ENCODE results near the gene GRAP2. TPM values are rescaled to one million over a fixed set of nuclear protein-coding genes. Genes with fewer than 3 reads are reported as not detected.

GRAP2 gene
- polyA plus RNA-seq, 3 donors, result 0.05 to 4.2 (median 0.97) TPM

DNA sequence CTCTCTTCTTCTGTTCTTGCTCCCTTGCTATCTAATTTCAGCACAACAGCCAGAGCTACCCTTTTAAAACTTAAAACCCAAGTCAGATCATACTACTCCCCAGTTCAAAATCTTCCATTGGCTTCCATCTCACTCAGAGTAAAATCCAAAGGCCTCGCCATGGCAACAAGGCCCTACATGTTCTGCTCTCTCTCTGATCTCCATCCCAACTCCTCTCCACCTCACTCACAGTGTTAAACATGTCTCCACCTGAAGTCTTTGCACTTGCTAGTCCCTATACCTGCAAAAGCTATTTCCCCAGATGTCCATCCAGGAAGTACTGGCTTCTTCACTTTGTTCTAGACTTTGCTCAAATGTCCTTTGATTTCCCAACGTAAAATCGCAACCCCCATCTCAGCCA, 3.0 kb upstream of the GRAP2 start:
- H3K9me3 ChIP-seq (replicated peaks in 1 of 2; ENCODE audit: control insufficient read depth in 1 of 2, insufficient read depth in 1 of 2, low read length in 2 of 2), result no peaks in the 10 kb centered on the region
- no peak overlapping the region for H3K27ac ChIP-seq (ENCODE audit: low read depth in 1 of 2, low read length in 2 of 2)
- H3K36me3 ChIP-seq (replicated peaks in 1 of 2; ENCODE audit: control insufficient read depth in 1 of 2, insufficient read depth in 2 of 2, low read length in 2 of 2), result no peaks in the 10 kb centered on the region
- Mint-ChIP-seq H3K9me3 (peaks cover 0 to 5% (median 0%) of the 10 kb centered on the region in 7 donors), H3K27me3 (ENCODE audit: low read depth in 3 of 3) (no peaks in the 10 kb centered on the region), H3K4me1 (peaks cover 32% of the 10 kb centered on the region), H3K27ac (no peak overlapping the region), H3K4me3 (no peak overlapping the region), H3K36me3 (no peaks in the 10 kb centered on the region)
- no peaks in the 10 kb centered on the region for H3K79me2 ChIP-seq (ENCODE audit: insufficient read depth, low read length)
- H4K20me1 ChIP-seq (ENCODE audit: insufficient read depth, low read length), result no peaks in the 10 kb centered on the region
- no peak overlapping the region for H3K9ac ChIP-seq (ENCODE audit: insufficient read depth, low read length, poor library complexity, severe bottlenecking)
- intact Hi-C loops (cut with micrococcal nuclease), result no loop called here
- H3K4me1 ChIP-seq (ENCODE audit: control insufficient read depth in 1 of 2, insufficient read depth in 2 of 2, low read length in 2 of 2), result peaks cover 32 to 41% of the 10 kb centered on the region in 2 donors
- WGBS (ENCODE audit: insufficient coverage), result 44% methylated on average over 3 of the region's 3 CpGs
- H3K4me2 ChIP-seq (replicated peaks; ENCODE audit: extremely low read depth, low read length, poor library complexity, severe bottlenecking), result no peak overlapping the region
- TF ChIP-seq, protein P1, sequence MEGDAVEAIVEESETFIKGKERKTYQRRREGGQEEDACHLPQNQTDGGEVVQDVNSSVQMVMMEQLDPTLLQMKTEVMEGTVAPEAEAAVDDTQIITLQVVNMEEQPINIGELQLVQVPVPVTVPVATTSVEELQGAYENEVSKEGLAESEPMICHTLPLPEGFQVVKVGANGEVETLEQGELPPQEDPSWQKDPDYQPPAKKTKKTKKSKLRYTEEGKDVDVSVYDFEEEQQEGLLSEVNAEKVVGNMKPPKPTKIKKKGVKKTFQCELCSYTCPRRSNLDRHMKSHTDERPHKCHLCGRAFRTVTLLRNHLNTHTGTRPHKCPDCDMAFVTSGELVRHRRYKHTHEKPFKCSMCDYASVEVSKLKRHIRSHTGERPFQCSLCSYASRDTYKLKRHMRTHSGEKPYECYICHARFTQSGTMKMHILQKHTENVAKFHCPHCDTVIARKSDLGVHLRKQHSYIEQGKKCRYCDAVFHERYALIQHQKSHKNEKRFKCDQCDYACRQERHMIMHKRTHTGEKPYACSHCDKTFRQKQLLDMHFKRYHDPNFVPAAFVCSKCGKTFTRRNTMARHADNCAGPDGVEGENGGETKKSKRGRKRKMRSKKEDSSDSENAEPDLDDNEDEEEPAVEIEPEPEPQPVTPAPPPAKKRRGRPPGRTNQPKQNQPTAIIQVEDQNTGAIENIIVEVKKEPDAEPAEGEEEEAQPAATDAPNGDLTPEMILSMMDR (IDR thresholded peaks at IDR 0.05), result no peak
- H3K27me3 ChIP-seq (ENCODE audit: control insufficient read depth in 2 of 2, insufficient read depth in 2 of 2, low read length in 2 of 2), result no peaks in the 10 kb centered on the region
- no peak for DNase-seq
- H3K4me3 ChIP-seq (replicated peaks in 1 of 3; ENCODE audit: low read depth in 2 of 3, low read length in 3 of 3), result no peak overlapping the region
- H2AFZ ChIP-seq (ENCODE audit: insufficient read depth, low read depth, low read length, poor library complexity, severe bottlenecking), result no peak overlapping the region

- H3K4me3 Mint-ChIP-seq, result peak overlapping the region in 1 of 2 donors; percentile 43
- Histone ChIP-seq H3K27me3 (ENCODE audit: control insufficient read depth in 2 of 2, insufficient read depth in 2 of 2, low read length in 2 of 2) (no peaks in the 10 kb centered on the region), H2AFZ (ENCODE audit: insufficient read depth, low read depth, low read length, poor library complexity, severe bottlenecking) (no peak overlapping the region), H3K79me2 (ENCODE audit: insufficient read depth, low read length) (no peaks in the 10 kb centered on the region), H3K36me3 (replicated peaks in 1 of 2; ENCODE audit: control insufficient read depth in 1 of 2, insufficient read depth in 2 of 2, low read length in 2 of 2) (no peaks in the 10 kb centered on the region), H3K4me1 (ENCODE audit: control insufficient read depth in 1 of 2, insufficient read depth in 2 of 2, low read length in 2 of 2) (peaks cover 32 to 41% of the 10 kb centered on the region in 2 donors), H4K20me1 (ENCODE audit: insufficient read depth, low read length) (no peaks in the 10 kb centered on the region), H3K27ac (ENCODE audit: low read depth in 1 of 2, low read length in 2 of 2) (peak overlapping the region in 1 of 2 donors; percentile 34), H3K9ac (ENCODE audit: insufficient read depth, low read length, poor library complexity, severe bottlenecking) (no peak overlapping the region), H3K4me3 (replicated peaks in 1 of 3; ENCODE audit: low read depth in 2 of 3, low read length in 3 of 3) (no peak overlapping the region), H3K4me2 (replicated peaks; ENCODE audit: extremely low read depth, low read length, poor library complexity, severe bottlenecking) (peak overlapping the region; percentile 47), H3K9me3 (replicated peaks in 1 of 2; ENCODE audit: control insufficient read depth in 1 of 2, insufficient read depth in 1 of 2, low read length in 2 of 2) (no peaks in the 10 kb centered on the region)
- H3K36me3 Mint-ChIP-seq, result no peaks in the 10 kb centered on the region
- peak; percentile 40 to 44 (median 41) for DNase-seq
- peaks cover 29% of the 10 kb centered on the region for H3K4me1 Mint-ChIP-seq
- intact Hi-C loops (cut with micrococcal nuclease), result no loop called here
- peak overlapping the region in 5 of 7 donors; percentile 13 to 72 (median 50) for H3K27ac Mint-ChIP-seq
- H3K27me3 Mint-ChIP-seq (ENCODE audit: low read depth in 3 of 3), result no peaks in the 10 kb centered on the region
- WGBS (ENCODE audit: insufficient coverage), result no CpG with 5 or more reads among the region's 2 CpGs
- H3K9me3 Mint-ChIP-seq, result no peaks in the 10 kb centered on the region
- TF ChIP-seq, protein P1 (IDR thresholded peaks at IDR 0.05), result no peak
Measured at GRCh38 chr22:39898997-39899396, 1.9 kb upstream of the GRAP2 start.

Data from CD14-positive monocyte (primary cell).